ENCODE data around the gene BEND3. TPM values are rescaled to one million over a fixed set of nuclear protein-coding genes. Genes with fewer than 3 reads are reported as not detected.

The BEND3 gene
- total and polyA plus RNA-seq, 2 donors from 2014 or later = 1.1 to 3.6 TPM

DNA sequence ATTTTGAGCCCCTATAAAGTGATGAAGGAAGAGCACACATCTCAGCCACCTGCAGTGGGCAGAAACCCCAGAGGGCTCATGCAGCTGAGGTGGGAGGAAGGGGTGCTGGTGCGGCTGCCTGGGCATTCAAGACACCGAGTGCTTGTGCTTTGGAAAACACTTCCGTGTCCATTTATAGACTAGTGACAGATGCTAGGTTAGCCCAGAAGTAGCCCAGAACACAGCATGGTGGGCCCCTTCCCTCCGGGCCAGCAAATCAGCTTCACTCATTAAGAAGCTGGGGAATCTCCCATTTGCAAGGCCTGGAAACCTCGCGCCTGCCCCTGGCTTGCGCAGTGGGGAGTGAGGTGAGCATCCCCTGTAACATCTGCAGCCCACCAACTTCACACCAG, 12.9 kb downstream of the BEND3 start:
- no peak for FAIRE-seq

DNA sequence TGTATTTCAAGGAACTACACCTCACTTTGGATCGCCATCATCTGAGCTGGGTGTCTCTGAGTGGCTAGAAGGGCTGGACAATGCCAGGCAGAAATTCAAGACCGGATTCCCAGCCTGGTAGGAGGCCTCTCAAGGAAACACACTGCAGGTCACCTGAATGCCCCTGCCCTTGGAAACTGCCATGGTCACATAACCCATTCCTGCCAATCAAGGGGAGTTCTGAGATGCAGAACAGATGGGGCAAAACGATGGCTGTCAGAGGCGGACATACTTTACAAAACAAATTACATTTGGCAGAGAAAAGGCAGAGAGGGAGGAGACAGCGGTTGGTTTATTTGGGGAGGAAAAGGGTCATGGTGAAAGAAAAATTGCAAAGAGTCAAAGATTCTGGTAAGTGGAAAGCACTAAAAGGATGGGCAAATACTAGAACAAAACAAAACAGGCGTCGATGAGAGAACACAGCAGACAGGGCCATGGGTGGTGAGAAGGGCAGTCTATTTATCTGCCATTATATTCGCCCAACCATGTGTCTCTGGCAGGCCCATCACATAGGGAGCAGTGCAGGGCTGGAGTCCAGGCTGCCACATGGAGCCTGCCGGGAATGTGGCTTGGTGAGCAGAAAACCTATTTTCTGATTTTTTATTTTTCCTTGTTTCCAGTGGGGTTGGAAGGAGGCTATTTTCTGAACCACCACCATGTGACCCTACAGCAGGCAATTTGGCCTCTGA, 13.5 kb downstream of the BEND3 start:
- no peak overlapping the region for H3K4me3 ChIP-seq (ENCODE audit: low read length in 3 of 3)
- no peak for FAIRE-seq
- no peaks in the 10 kb centered on the region for H3K4me1 ChIP-seq (ENCODE audit: control insufficient read depth in 2 of 3, insufficient read depth in 2 of 3, low read depth in 1 of 3, low read length in 3 of 3)
- intact Hi-C loops (cut with DNase I) = no loop called here
- no peak overlapping the region for H3K9ac ChIP-seq (ENCODE audit: low read length in 3 of 3)
- H3K36me3 ChIP-seq (ENCODE audit: control insufficient read depth in 2 of 3, insufficient read depth in 3 of 3, low read length in 3 of 3) = no peaks in the 10 kb centered on the region
- H3K9me3 ChIP-seq (ENCODE audit: control insufficient read depth in 2 of 3, insufficient read depth in 1 of 3, low read length in 3 of 3) = no peaks in the 10 kb centered on the region
- TF ChIP-seq, protein P1, sequence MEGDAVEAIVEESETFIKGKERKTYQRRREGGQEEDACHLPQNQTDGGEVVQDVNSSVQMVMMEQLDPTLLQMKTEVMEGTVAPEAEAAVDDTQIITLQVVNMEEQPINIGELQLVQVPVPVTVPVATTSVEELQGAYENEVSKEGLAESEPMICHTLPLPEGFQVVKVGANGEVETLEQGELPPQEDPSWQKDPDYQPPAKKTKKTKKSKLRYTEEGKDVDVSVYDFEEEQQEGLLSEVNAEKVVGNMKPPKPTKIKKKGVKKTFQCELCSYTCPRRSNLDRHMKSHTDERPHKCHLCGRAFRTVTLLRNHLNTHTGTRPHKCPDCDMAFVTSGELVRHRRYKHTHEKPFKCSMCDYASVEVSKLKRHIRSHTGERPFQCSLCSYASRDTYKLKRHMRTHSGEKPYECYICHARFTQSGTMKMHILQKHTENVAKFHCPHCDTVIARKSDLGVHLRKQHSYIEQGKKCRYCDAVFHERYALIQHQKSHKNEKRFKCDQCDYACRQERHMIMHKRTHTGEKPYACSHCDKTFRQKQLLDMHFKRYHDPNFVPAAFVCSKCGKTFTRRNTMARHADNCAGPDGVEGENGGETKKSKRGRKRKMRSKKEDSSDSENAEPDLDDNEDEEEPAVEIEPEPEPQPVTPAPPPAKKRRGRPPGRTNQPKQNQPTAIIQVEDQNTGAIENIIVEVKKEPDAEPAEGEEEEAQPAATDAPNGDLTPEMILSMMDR (IDR thresholded peaks at IDR 0.05; ENCODE audit: borderline replicate concordance, extremely low read depth, insufficient read depth) = no peak
- H3K27me3 ChIP-seq (ENCODE audit: control insufficient read depth, insufficient read depth, low read length) = no peaks in the 10 kb centered on the region
- DNase-seq = no peak
- no peak overlapping the region for H3K27ac ChIP-seq (ENCODE audit: low read depth in 2 of 2, low read length in 2 of 2)

More for the DNA sequence above, 12.9 kb downstream of the BEND3 start:
- Histone ChIP-seq H3K27ac (ENCODE audit: low read depth in 2 of 2, low read length in 2 of 2) (no peak overlapping the region), H3K36me3 (ENCODE audit: control insufficient read depth in 2 of 3, insufficient read depth in 3 of 3, low read length in 3 of 3) (no peaks in the 10 kb centered on the region), H3K9ac (ENCODE audit: low read length in 3 of 3) (no peak overlapping the region), H3K27me3 (ENCODE audit: control insufficient read depth, insufficient read depth, low read length) (no peaks in the 10 kb centered on the region), H3K4me3 (ENCODE audit: low read length in 3 of 3) (no peak overlapping the region), H3K9me3 (ENCODE audit: control insufficient read depth in 2 of 3, insufficient read depth in 1 of 3, low read length in 3 of 3) (no peaks in the 10 kb centered on the region), H3K4me1 (ENCODE audit: control insufficient read depth in 2 of 3, insufficient read depth in 2 of 3, low read depth in 1 of 3, low read length in 3 of 3) (no peaks in the 10 kb centered on the region)
- TF ChIP-seq, protein P1 (IDR thresholded peaks at IDR 0.05; ENCODE audit: borderline replicate concordance, extremely low read depth, insufficient read depth) = no peak
- intact Hi-C loops (cut with DNase I) = no loop called here
- no peak for DNase-seq

DNA sequence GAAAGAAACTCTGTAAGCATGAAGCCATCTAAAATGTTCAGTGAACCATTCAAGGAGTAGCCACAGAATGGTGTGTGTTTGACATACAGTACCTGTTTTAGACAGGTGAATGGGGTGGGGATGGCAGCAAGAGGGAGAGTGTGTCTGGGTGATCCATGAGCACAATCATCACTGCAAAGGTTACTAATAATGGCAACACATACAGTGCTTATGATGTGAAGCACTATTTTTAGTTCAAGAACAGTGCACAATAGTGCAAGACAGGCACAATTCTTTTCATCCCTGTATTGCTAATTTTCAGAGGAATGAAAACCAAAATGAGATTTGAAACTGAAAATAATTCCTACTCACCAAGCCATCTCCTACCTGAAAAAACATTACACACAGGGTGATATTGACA, 14.1 kb downstream of the BEND3 start:
- H3K36me3 ChIP-seq (ENCODE audit: control insufficient read depth in 2 of 3, insufficient read depth in 3 of 3, low read length in 3 of 3) = no peaks in the 10 kb centered on the region
- no peak overlapping the region for H3K9ac ChIP-seq (ENCODE audit: low read length in 3 of 3)
- no peaks in the 10 kb centered on the region for H3K4me1 ChIP-seq (ENCODE audit: control insufficient read depth in 2 of 3, insufficient read depth in 2 of 3, low read depth in 1 of 3, low read length in 3 of 3)
- H3K27ac ChIP-seq (ENCODE audit: low read depth in 2 of 2, low read length in 2 of 2) = no peak overlapping the region
- TF ChIP-seq, protein P1 (IDR thresholded peaks at IDR 0.05; ENCODE audit: borderline replicate concordance, extremely low read depth, insufficient read depth) = no peak
- intact Hi-C loops (cut with DNase I) = no loop called here
- no peaks in the 10 kb centered on the region for H3K27me3 ChIP-seq (ENCODE audit: control insufficient read depth, insufficient read depth, low read length)
- DNase-seq = no peak
- no peaks in the 10 kb centered on the region for H3K9me3 ChIP-seq (ENCODE audit: control insufficient read depth in 2 of 3, insufficient read depth in 1 of 3, low read length in 3 of 3)
- H3K4me3 ChIP-seq (ENCODE audit: low read length in 3 of 3) = no peak overlapping the region
- no peak for FAIRE-seq

All from kidney (tissue), 14 donors.